GM04504 (cell line): ENCODE measurements around the gene DACT2.

ENCODE experiments used
- DNase-seq: peaks from one replicate; pipeline ENCODE4 v3.0.0-alpha.2; 2012; ENCODE audit warnings: low read depth

DACT2 gene

GRCh38 chr6:168348186-168348585, 28.6 kb upstream of the DACT2 start:
- no peak for DNase-seq

- no peak for DNase-seq
Observed at GRCh38 chr6:168347615-168348014, 28.0 kb upstream of the DACT2 start.

GRCh38 chr6:168347053-168347452, 27.5 kb upstream of the DACT2 start:
- DNase-seq = no peak

- DNase-seq = no peak
Observed at GRCh38 chr6:168345896-168346754, 26.5 kb upstream of the DACT2 start.

GRCh38 chr6:168345266-168345665, 25.7 kb upstream of the DACT2 start:
- no peak for DNase-seq

- no peak for DNase-seq
Observed at GRCh38 chr6:168344338-168344737, 24.8 kb upstream of the DACT2 start.

- no peak for DNase-seq
Observed at GRCh38 chr6:168343239-168344150, 23.9 kb upstream of the DACT2 start.

GRCh38 chr6:168342636-168343035, 23.1 kb upstream of the DACT2 start:
- DNase-seq = no peak

GRCh38 chr6:168341280-168341900, 21.8 kb upstream of the DACT2 start:
- no peak for DNase-seq

- no peak for DNase-seq
Observed at GRCh38 chr6:168340819-168341218, 21.2 kb upstream of the DACT2 start.

GRCh38 chr6:168338777-168339176, 19.2 kb upstream of the DACT2 start:
- no peak for DNase-seq

- no peak for DNase-seq
Observed at GRCh38 chr6:168336967-168337366, 17.4 kb upstream of the DACT2 start.

GRCh38 chr6:168333989-168334388, 14.4 kb upstream of the DACT2 start:
- no peak for DNase-seq

- no peak for DNase-seq
Observed at GRCh38 chr6:168333491-168333890, 13.9 kb upstream of the DACT2 start.

- no peak for DNase-seq
Observed at GRCh38 chr6:168333039-168333438, 13.5 kb upstream of the DACT2 start.

- DNase-seq = no peak
Observed at GRCh38 chr6:168332020-168332419, 12.4 kb upstream of the DACT2 start.

- DNase-seq = no peak
Observed at GRCh38 chr6:168331058-168331457, 11.5 kb upstream of the DACT2 start.

GRCh38 chr6:168330403-168330802, 10.8 kb upstream of the DACT2 start:
- DNase-seq = no peak

GRCh38 chr6:168328086-168328485, 8.5 kb upstream of the DACT2 start:
- DNase-seq = no peak

GRCh38 chr6:168326294-168327261, 7.0 kb upstream of the DACT2 start:
- DNase-seq = no peak

GRCh38 chr6:168322966-168323365, 3.4 kb upstream of the DACT2 start:
- no peak for DNase-seq
